HG03565 (cell line): ENCODE results near the gene MYO16.
A peak's percentile ranks its signal among the peaks of the same experiment; 100 is the strongest.

Source experiments
- ATAC-seq: cut with Tn5 transposase; IDR thresholded peaks from one replicate; pipeline ENCODE4 v1.9.1; 2021; ENCODE audit warnings: mild to moderate bottlenecking, moderate library complexity; ENCODE audit not compliant: unreplicated experiment

MYO16 gene

DNA sequence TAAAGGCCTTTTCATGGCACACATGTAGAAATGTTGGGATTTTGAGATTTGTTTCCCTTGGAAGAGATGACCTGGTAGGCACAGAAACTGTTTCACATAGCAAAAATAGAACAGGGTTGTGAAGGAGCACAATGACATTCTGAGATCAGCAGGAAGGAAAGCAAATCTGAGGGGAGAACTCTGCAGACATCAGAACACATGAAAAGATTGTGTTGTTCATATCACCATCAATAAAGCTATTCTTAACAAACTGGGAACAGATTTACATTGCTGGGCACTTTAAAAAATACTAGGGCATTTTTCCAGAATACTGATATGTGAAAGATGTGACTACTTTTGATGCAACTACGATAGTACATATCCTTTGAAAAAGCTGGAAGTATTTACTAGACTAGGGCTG lies 481.7 kb downstream of the MYO16 start:
- no peak for ATAC-seq

- ATAC-seq = peak; percentile 56
These were observed 484.0 kb downstream of the MYO16 start for GRCh38 chr13:109113427-109113826.

GRCh38 chr13:109114162-109114561 lies 484.8 kb downstream of the MYO16 start:
- no peak for ATAC-seq

DNA sequence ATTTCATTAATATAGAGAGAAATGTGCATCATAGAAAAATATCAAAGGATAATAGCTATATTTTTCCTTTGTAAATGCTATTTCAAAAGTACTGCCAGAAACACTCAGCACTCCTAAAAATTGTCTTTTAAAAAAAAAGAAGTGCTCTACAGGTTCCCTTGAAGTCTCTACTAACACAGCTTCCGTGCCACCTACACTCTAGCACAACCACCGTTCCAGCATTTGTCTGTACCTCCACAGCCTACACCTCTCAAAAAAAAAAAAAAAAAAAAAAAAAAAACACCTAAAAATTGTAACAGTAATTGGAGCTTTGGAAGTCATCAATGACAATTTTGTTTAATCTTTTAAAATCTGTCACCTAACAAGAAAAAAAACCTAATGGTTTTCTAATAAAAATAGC lies 485.6 kb downstream of the MYO16 start:
- no peak for ATAC-seq

DNA sequence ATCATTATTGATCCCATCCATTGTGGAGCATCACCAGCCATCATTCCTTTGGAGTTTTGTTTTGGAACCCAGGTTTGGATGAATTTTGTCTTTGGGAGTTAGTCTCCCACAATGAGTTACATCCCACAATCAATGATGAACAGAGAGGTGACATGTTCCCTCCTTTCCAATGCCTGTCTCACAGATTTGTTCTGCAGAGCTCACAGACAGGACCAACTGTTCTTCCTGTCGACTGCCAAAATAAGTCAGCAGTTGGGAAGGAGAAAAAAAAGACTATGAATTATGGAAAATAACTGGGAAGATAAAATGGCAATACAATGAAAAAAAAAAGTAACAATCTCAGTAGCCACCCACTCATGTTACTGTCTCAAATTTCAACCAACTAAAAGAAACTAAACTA lies 489.1 kb downstream of the MYO16 start:
- ATAC-seq = no peak

- ATAC-seq = no peak
These were observed 490.5 kb downstream of the MYO16 start for GRCh38 chr13:109119896-109120295.

GRCh38 chr13:109121826-109122225 lies 492.4 kb downstream of the MYO16 start:
- no peak for ATAC-seq

- no peak for ATAC-seq
These were observed 494.6 kb downstream of the MYO16 start for GRCh38 chr13:109123971-109124370.

DNA sequence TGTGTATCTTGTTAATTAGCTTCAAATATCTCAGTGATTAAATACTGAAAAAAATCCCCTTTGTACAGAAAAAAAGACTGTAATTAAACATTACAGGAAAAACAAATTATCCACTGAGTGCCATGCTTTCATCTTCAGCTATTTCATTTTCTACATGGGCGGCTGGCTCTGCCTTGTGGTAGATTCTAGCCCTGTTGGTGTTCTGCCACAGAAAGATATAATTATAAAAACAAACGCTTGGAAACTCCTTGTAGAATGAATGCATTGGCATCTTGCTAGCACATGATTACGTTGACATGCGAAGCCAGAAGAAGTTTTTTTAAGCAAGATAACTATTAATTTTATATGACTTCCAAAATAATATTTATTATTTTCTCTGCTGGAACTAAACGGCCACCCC lies 496.8 kb downstream of the MYO16 start:
- ATAC-seq = no peak

GRCh38 chr13:109126891-109127641 lies 497.7 kb downstream of the MYO16 start:
- no peak for ATAC-seq

DNA sequence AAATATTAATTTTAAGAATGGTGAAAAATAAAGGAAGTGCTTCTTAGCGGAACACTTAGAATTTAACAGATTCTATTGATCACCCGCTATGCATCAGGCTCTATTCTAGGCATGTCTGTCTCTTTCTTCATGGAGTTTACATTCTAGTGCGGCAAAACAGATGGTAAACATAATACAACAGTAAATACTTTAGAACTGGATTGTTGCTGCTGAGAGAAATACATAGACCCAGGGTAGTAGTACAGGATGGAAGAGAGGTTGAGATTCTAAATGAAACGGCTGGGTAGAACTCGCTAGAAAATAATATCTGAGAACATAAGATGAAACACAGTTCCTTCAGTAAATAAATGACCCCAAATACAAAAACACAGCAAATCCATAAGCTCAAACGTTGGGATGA lies 498.7 kb downstream of the MYO16 start:
- ATAC-seq = no peak

- ATAC-seq = no peak
These were observed 500.9 kb downstream of the MYO16 start for GRCh38 chr13:109130093-109130835.

- ATAC-seq = peak; percentile 80
These were observed 502.4 kb downstream of the MYO16 start for GRCh38 chr13:109131698-109132257.

DNA sequence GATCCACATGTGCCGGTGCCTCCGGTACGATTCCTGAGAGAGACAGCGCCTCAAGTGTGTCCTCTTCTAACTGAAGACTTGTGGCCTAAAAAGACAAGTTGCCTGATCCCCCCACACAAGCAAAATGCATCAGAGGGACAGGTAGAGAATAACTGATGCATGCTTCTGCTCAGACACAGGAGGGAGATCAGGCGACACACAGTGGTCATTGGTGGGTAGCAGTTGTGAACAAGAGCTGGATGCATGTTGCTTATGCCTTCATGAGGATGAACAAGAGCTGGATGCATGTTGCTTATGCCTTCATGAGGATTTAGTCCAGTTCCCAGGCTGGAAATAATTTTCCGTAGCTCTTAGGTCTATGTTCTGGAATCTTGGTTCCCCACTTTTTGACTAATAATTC lies 505.6 kb downstream of the MYO16 start:
- no peak for ATAC-seq

DNA sequence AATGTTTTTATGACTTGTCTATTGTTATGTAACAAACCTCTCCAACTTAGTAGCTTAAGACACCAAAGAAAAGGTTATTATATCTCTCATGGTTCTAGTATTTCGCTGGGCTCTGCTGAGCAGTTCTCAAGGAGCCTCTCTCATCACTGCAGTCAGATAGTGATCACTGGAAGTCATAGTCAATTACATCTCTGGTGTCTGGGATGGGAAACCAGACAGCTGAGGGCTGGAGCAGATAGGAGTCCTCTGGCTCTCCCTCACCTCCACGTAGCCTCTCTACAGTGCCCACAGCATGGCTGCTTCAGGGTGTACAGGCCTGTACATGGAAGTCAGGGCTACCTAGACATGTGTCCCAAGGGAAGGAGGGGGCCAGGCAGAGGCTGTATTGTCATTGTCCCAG lies 507.5 kb downstream of the MYO16 start:
- no peak for ATAC-seq

GRCh38 chr13:109139346-109139745 lies 509.9 kb downstream of the MYO16 start:
- ATAC-seq = no peak

DNA sequence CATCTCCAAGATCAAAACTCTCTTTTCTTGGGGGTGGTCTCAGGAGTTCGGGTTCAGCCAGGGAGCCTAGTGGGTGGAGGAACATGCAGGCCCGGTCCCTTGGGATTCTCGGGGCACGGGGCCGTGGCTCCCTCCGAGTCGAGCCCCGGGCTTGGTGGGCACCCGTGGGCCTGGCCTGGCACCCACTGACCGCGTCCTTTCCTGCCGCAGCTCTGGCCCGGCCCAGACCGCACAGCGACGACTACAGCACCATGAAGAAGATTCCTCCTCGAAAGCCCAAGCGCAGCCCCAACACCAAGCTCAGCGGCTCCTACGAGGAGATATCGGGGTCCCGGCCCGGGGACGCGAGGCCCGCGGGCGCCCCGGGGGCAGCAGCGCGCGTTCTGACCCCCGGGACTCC lies 510.6 kb downstream of the MYO16 start:
- no peak for ATAC-seq

GRCh38 chr13:109140479-109141349 lies 511.3 kb downstream of the MYO16 start:
- no peak for ATAC-seq

DNA sequence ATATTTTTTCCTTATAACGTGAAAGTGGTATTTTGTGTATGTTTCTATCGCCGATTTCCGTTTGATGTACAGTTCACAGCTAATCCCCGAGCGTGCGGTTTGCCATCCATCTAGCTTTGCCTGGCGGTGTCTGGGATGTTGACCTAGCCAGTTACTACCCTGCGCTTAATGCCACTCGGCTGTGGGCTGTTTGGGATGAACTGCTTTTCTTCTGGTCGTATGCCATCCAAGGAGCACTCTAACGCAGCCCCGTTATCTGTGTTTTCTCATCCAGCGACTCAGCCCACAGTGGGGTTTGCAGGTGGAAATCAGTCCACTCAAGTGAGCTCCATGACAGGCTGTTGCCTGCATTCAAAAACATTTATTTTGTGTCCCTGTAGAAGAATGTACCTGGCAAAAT lies 512.3 kb downstream of the MYO16 start:
- no peak for ATAC-seq

DNA sequence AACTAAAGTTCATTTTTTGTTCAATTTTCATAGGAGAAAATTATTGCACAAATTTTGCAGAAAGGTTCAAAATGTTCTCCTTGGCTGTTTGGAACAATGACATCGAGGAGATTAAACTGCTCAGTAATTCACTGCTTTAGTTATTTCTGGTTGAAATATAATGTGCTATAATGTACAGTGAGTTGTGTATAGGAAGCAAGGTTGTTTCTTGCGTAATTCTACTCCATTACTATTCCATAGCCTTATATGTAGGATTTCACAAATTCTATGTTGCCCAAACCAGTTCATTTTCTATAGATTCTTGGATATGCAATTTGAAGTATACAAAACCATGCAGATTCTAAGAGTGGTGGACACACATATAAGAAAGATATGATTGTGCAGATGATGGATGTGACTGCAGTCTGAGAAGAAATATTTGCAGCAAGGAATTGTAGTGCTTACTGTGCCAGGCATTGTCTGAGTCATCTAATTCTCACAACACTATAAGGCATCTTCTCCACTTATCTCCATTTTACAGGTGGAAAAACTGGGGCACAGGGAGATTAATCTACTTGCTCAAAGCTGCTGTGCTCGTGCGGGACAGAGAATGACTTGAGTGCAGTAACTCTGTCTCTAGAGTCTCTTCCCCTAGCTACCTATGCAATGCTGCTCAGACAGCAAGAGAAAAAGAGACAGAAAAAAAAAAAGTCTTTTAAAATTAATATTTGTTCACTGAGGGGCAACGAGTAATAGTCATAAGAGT lies 515.5 kb downstream of the MYO16 start:
- ATAC-seq = no peak
